C4-2B (cell line): ENCODE data around the gene IFT57.

Source experiments
- H3K27ac ChIP-seq: fragments of 450-650 bp; 2 replicates; pipeline ENCODE4 v1.5.1; 2017
- CTCF ChIP-seq: fragments of 450-650 bp; conservative IDR thresholded peaks from 2 replicates; pipeline ENCODE4 v1.5.1; 2017; ENCODE audit warnings: mild to moderate bottlenecking
- ZFX ChIP-seq: fragments of 450-650 bp; IDR thresholded peaks from 2 replicates; pipeline ENCODE4 v1.6.1; 2017

IFT57 gene

GRCh38 chr3:108243243-108243642 is 21.0 kb upstream of the IFT57 start:
- H3K27ac ChIP-seq: no peak overlapping the region; the same call in 1 of the 2 replicates
- TF ChIP-seq ZFX: no peak
- TF ChIP-seq CTCF: no peak

DNA sequence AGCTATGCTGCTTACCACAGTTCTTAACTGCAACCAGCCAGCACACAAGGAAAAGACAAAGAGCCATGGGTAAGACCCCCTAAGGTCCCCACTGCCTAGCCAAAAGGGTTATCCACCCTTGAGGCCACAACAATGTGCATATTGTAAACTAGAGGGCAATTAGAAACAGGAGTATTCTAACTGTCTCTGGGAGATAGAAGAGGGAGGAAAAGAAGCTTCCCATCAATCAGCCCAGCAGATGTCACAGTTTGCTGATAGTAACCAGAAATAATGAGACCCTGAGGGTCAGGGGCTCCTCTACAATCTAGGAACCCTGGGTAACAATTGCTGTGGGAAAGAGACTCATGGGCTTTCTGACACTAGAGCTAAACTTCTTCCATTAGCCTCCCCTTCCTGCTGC is 20.6 kb upstream of the IFT57 start:
- TF ChIP-seq CTCF (no peak), ZFX (no peak)
- H3K27ac ChIP-seq: no peak overlapping the region; the same call in 1 of the 2 replicates

DNA sequence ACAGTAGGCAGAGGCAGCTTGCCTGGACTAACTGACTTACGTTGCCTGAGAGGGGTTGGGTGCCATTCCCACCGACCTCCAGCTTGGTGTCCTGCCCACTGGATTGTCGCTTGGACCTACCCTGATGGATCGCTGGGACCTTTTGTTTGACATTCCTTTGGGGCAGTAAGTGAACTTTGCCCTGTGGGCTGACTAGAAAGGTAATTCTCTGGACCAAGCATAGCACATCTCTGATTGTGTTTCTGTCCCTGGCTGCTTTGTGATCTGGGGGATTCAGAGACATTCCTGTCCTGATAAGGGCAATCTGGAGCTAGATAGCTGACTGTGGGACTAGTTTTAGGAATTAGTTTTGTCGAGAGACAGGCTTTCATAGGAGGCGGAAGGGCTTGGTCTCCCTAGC is 19.5 kb upstream of the IFT57 start:
- TF ChIP-seq ZFX (no peak), CTCF (no peak)
- H3K27ac ChIP-seq: no peak overlapping the region

DNA sequence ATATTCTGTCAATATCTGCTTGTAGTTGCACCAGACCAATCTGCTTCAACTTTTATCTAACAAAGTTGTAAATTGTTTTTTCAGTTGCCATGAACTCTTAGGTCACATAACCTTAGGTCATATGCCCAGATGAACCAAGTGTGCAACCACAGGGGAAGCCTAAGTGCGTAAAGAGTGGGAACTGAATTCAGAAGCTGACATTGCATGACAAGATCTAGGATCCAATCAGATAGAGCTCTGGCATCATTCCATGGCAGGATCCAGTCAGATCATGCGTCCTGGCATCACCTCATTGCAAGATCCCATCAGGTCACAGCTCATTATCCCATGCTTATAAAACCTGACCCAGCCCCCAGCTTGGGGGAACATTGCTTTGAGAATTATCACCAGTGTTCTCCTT is 18.9 kb upstream of the IFT57 start:
- no peak overlapping the region for H3K27ac ChIP-seq
- TF ChIP-seq CTCF (no peak), ZFX (no peak)

DNA sequence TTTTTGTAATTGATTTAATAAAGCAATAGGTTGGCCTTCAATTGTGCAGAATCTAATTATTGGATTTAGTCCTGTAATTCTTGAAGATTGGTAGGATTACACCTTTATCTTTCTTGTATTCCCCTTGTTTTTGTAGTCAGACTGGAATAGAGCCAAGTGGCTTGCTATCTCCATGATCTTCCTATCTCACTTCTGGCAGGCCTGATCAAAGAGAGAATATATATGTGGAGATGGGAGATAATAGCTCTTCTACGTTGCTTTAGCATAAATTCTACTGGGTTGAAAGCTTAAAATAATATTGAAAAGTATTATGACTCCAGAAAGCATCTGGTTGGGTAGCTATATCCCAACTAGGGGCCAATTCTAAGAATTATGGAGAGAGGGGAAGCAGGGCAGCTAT is 16.9 kb upstream of the IFT57 start:
- H3K27ac ChIP-seq: no peak overlapping the region
- TF ChIP-seq ZFX: no peak
- no peak for TF ChIP-seq CTCF

GRCh38 chr3:108235290-108235689 is 13.1 kb upstream of the IFT57 start:
- no peak overlapping the region for H3K27ac ChIP-seq
- no peak for TF ChIP-seq CTCF
- no peak for TF ChIP-seq ZFX

DNA sequence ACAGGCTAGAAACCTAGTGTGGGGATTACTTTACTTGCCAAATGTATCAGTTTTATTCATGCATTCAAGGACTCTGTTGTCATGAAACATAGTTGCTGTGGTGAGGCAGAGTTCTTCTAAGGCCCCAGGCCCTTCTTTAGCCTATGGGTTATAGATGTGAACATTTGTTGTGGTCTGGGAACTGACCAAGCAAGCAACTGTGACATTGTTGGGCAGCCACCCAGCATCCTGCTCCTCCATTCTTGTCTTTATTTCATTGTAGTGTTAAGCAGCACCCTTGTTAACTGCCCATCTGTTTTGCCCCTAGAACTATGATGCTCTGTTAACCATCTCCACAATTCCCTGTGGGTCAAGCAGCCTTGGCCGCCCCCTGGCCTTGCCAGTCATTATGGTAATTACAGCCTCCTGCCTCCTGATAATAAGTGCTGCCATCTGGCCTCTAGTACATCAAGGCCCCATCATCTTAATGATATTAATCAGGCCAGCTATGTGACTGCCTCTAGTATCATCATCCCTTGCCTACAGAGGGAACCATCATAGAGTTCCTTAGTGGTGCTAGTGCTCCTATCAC is 12.2 kb upstream of the IFT57 start:
- TF ChIP-seq ZFX (no peak), CTCF (no peak)
- H3K27ac ChIP-seq: no peak overlapping the region
